ENCODE measurements around the gene FAM204A. TPM values are rescaled to one million over a fixed set of nuclear protein-coding genes. Genes with fewer than 3 reads are reported as not detected.

Gene FAM204A
- polyA plus RNA-seq, 3 donors: 24.6 to 191 (median 139) TPM

DNA sequence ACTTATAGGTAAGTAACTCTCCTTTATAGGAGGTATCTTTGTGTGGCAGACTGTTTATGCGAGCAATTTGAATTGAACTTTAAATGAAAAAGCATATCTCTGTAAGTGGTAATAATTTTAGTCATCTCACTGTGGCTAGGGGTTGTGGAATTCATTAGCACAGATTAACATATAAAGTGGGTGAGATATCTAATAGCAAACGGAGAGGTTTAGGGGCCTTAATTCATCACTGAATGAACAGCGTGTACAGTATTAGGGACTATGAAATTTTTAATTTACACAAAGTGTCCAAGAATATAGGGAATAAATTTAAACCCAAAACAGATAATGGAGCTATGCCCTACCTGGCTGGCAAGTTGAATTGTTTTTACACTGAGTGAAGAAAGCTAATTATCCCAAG lies 15.7 kb upstream of the FAM204A start:
- DNase-seq: no peak
- Histone ChIP-seq H3K79me2 (ENCODE audit: insufficient read depth, low read length) (no peaks in the 10 kb centered on the region), H3K27me3 (ENCODE audit: control insufficient read depth in 2 of 2, insufficient read depth in 2 of 2, low read length in 2 of 2) (peaks cover 0 to 2% of the 10 kb centered on the region in 2 donors), H3K9ac (ENCODE audit: insufficient read depth, low read length, poor library complexity, severe bottlenecking) (no peak overlapping the region), H3K36me3 (replicated peaks in 1 of 2; ENCODE audit: control insufficient read depth in 1 of 2, insufficient read depth in 2 of 2, low read length in 2 of 2) (no peaks in the 10 kb centered on the region), H3K27ac (ENCODE audit: low read depth in 1 of 2, low read length in 2 of 2) (no peak overlapping the region), H3K9me3 (replicated peaks in 1 of 2; ENCODE audit: control insufficient read depth in 1 of 2, insufficient read depth in 1 of 2, low read length in 2 of 2) (no peaks in the 10 kb centered on the region), H3K4me1 (ENCODE audit: control insufficient read depth in 1 of 2, insufficient read depth in 2 of 2, low read length in 2 of 2) (no peaks in the 10 kb centered on the region), H4K20me1 (ENCODE audit: insufficient read depth, low read length) (no peaks in the 10 kb centered on the region), H3K4me3 (replicated peaks in 1 of 3; ENCODE audit: low read depth in 2 of 3, low read length in 3 of 3) (no peak overlapping the region), H3K4me2 (replicated peaks; ENCODE audit: extremely low read depth, low read length, poor library complexity, severe bottlenecking) (no peak overlapping the region), H2AFZ (ENCODE audit: insufficient read depth, low read depth, low read length, poor library complexity, severe bottlenecking) (no peak overlapping the region)
- no CpG with 5 or more reads among the region's 3 CpGs for WGBS (ENCODE audit: insufficient coverage)
- intact Hi-C loops (cut with micrococcal nuclease): no loop called here
- Mint-ChIP-seq H3K36me3 (no peaks in the 10 kb centered on the region), H3K9me3 (peaks cover 0 to 1% (median 0%) of the 10 kb centered on the region in 7 donors), H3K27me3 (ENCODE audit: low read depth in 3 of 3) (peaks cover 5 to 7% (median 5%) of the 10 kb centered on the region in 3 donors), H3K27ac (no peak overlapping the region), H3K4me1 (no peaks in the 10 kb centered on the region), H3K4me3 (no peak overlapping the region)
- TF ChIP-seq, protein P1, sequence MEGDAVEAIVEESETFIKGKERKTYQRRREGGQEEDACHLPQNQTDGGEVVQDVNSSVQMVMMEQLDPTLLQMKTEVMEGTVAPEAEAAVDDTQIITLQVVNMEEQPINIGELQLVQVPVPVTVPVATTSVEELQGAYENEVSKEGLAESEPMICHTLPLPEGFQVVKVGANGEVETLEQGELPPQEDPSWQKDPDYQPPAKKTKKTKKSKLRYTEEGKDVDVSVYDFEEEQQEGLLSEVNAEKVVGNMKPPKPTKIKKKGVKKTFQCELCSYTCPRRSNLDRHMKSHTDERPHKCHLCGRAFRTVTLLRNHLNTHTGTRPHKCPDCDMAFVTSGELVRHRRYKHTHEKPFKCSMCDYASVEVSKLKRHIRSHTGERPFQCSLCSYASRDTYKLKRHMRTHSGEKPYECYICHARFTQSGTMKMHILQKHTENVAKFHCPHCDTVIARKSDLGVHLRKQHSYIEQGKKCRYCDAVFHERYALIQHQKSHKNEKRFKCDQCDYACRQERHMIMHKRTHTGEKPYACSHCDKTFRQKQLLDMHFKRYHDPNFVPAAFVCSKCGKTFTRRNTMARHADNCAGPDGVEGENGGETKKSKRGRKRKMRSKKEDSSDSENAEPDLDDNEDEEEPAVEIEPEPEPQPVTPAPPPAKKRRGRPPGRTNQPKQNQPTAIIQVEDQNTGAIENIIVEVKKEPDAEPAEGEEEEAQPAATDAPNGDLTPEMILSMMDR (IDR thresholded peaks at IDR 0.05): no peak

DNA sequence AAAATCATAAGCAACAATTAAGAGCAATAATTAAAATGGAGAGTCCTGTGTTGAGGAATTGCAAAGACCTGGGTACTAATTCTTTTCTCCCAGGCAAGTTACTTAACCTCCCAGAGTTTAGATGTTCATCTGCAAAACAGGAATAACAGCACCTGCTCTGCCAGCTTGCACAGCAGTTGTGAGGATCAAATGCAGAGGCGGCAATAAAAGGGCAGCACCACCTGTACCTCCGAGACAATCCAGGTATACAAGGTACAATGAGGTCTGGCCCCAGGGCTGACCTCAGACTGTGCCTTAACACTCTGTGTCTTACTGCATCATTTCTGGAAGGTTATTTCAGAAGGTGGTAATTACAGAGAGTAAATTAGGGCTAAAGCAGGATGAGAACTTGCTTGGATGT lies 14.5 kb upstream of the FAM204A start:
- H3K79me2 ChIP-seq (ENCODE audit: insufficient read depth, low read length): no peaks in the 10 kb centered on the region
- Mint-ChIP-seq H3K36me3 (no peaks in the 10 kb centered on the region), H3K4me1 (no peaks in the 10 kb centered on the region), H3K9me3 (peaks cover 0 to 1% (median 0%) of the 10 kb centered on the region in 7 donors), H3K27me3 (ENCODE audit: low read depth in 3 of 3) (peaks cover 7 to 11% (median 10%) of the 10 kb centered on the region in 3 donors), H3K4me3 (no peak overlapping the region), H3K27ac (no peak overlapping the region)
- H2AFZ ChIP-seq (ENCODE audit: insufficient read depth, low read depth, low read length, poor library complexity, severe bottlenecking): no peak overlapping the region
- H3K4me3 ChIP-seq (replicated peaks in 1 of 3; ENCODE audit: low read depth in 2 of 3, low read length in 3 of 3): no peak overlapping the region
- 90% methylated on average over 2 of the region's 2 CpGs for WGBS (ENCODE audit: insufficient coverage)
- no peak for DNase-seq
- H3K9ac ChIP-seq (ENCODE audit: insufficient read depth, low read length, poor library complexity, severe bottlenecking): no peak overlapping the region
- no peaks in the 10 kb centered on the region for H3K36me3 ChIP-seq (replicated peaks in 1 of 2; ENCODE audit: control insufficient read depth in 1 of 2, insufficient read depth in 2 of 2, low read length in 2 of 2)
- peaks cover 0 to 2% of the 10 kb centered on the region in 2 donors for H3K27me3 ChIP-seq (ENCODE audit: control insufficient read depth in 2 of 2, insufficient read depth in 2 of 2, low read length in 2 of 2)
- H3K27ac ChIP-seq (ENCODE audit: low read depth in 1 of 2, low read length in 2 of 2): no peak overlapping the region
- H3K4me1 ChIP-seq (ENCODE audit: control insufficient read depth in 1 of 2, insufficient read depth in 2 of 2, low read length in 2 of 2): no peaks in the 10 kb centered on the region
- intact Hi-C loops (cut with micrococcal nuclease): no loop called here
- H3K4me2 ChIP-seq (replicated peaks; ENCODE audit: extremely low read depth, low read length, poor library complexity, severe bottlenecking): no peak overlapping the region
- H4K20me1 ChIP-seq (ENCODE audit: insufficient read depth, low read length): no peaks in the 10 kb centered on the region
- no peaks in the 10 kb centered on the region for H3K9me3 ChIP-seq (replicated peaks in 1 of 2; ENCODE audit: control insufficient read depth in 1 of 2, insufficient read depth in 1 of 2, low read length in 2 of 2)
- TF ChIP-seq, protein P1 (IDR thresholded peaks at IDR 0.05): no peak

Data from CD14-positive monocyte (primary cell).